Measurements from ENCODE around the gene SLC23A3.

Gene SLC23A3, protein sequence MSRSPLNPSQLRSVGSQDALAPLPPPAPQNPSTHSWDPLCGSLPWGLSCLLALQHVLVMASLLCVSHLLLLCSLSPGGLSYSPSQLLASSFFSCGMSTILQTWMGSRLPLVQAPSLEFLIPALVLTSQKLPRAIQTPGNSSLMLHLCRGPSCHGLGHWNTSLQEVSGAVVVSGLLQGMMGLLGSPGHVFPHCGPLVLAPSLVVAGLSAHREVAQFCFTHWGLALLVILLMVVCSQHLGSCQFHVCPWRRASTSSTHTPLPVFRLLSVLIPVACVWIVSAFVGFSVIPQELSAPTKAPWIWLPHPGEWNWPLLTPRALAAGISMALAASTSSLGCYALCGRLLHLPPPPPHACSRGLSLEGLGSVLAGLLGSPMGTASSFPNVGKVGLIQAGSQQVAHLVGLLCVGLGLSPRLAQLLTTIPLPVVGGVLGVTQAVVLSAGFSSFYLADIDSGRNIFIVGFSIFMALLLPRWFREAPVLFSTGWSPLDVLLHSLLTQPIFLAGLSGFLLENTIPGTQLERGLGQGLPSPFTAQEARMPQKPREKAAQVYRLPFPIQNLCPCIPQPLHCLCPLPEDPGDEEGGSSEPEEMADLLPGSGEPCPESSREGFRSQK

DNA sequence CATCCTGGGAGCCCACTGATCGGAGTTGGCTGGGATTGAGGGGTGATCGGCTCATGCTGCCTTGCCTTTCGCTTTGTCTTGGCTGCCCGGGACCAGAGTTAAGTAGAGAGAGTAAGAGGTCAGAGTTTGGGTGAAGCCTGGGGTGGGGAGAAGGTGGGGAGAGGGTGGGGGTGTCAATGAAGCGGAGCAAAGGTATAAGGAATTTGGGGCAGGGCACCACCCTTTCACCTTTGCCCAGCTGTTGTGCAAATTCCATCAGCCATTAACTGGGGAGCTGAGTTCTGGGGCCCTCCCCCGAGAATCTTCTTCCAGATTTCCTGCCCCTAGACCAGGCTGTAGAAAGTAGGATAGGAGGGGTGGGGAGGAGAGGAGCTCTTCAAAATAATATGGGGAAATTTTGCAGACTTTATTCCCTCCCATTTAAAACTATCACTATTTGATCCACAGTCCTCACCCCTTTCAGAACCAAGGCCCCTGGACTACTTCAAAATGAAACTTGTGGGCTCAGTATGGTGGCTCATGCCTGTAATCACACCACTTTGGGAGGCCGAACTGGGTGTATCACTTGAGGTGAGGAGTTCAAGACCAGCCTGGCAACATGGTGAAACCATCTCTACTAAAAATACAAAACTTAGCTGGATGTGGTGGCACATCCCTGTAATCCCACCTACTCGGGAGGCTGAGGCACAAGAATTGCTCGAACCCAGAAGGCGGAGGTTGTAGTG, at the start of gene SLC23A3:
Gene SLC23A3 (minus strand): TSS at position 100 of the 725 bp plus-strand sequence. CDS start 45 bp downstream, at position 55.
- no peak for DNase-seq (ENCODE audit: low read depth in 3 of 3, low spot score in 1 of 3)

DNA sequence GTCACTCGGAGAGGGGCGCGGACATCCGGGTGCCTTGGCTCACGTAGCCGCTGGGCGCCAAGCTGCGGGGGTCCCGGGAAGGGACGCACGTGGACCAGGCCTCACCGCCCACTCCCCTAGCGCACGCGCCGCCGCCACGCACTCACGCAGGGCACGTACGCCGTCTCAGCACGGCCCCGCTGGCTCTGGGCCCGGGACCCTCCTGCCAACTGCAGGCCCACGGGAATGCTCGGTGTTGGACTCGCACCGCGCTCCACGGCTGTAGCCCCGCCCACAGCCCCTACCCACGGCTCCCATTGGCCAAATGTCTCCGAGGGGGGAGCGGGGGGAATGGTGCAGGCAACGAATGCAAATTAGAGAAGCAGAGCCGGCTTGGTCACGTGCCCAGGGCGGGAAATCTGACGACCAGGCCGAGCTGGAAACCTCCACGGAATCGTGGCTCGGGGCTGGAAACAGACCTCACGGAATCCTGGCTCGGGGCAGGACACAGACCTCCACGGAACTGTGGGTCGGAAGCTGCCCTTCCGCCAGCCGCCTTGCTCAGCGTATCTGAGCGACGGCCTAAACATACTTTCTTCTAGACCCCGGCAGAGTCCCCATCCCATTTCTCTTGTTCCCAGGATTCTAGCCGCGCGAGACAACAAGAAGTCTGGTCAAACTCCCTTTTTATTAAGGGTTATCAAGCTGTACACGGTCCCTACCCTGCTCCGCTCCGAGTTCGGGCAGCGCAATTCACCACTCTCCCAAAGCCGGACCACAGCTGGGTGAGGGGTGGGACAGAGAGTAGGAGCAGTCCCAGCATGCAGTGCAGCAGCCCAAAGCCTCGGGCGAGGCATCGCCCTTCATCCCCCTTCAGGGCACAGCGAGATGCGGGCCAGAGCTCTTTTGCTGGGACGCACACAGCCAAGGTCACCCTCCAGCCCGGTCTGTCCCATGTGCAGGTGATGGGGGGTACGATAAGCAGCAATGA, 49.2 kb upstream of the SLC23A3 start, which contains the start of gene ABCB6:
Gene ABCB6 (minus strand): TSS at position 227 of the 970 bp plus-strand sequence. CDS start 285 bp downstream, outside the sequence.
- peak; percentile 57 to 81 (median 69) for DNase-seq (ENCODE audit: low read depth in 3 of 3, low spot score in 1 of 3)

DNA sequence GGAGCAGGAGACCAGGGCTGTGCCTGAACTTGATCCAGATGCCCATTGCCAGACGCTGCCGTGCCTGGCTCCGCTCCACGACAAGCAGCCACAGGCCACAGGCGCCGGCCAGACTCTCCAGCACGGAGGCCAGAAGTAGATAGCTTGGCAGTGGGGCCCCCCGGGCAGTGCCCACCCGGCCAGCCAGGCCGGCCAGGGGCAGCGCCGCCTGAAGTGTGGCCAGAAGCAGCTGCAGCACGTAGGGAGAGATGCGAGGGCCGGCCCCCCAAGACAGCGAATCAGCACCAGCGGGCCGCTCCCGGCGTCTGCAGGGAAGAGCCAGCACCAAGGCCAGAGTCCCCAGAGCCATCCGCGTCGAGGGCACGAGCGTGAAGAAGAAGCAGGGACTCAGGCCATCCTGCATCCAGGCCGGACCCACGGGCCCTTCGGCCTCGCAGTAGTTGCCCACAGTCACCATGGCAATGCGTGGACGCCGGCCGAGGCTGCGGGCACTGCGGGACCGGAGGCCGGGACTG, 48.4 kb upstream of the SLC23A3 start:
- DNase-seq (ENCODE audit: low read depth in 3 of 3, low spot score in 1 of 3), result no peak

DNA sequence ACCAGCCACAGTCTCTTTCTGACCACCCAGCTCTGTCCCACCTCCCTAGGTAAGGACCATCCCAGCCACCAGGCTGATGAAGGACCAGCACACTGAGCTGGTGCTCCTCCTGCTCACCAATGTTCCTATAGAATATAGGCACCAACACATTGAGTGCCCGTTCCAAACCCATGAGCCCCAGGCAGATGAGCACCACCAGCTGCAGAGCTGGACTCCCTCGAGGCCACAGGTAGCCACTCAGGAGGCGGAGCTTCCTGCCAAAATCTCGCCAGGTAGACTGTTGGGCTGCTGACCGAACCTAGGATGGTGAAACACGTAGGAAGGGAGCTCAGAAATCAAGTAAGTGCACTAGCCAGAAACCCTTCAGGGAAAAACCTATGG, 46.7 kb upstream of the SLC23A3 start:
- DNase-seq (ENCODE audit: low read depth in 3 of 3, low spot score in 1 of 3), result no peak

DNA sequence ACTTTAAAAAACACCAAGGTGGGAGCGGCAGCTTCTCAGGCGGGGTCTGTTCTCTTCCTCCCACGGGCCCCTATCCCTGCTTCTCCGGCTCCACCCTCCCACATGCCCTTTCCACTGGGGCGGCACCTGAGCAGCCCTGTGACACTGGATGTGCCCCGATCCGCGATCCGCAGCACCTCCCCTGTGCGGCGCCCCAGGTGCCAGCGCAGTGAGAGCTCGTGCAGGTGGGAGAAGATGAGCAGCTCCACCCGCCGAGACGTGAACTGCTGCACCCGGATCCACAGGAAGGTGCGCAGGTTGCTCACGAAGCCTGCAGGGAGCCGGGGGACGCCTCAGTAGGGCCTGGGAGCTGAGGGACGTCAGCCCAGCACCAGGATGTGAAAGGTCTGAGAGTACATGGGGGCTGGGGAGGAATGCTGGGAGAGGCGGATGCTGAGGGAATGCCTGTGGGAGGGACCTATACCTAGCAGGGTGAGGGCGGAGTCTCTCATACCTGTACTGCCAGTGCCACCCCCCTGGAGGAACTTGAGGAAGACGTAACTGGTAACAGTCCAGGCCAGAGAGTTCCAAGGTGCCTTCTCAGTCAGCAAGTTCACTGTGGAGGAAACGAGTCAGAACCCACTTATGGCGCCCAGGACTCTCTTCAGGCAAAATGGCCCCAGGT, 46.2 kb upstream of the SLC23A3 start:
- DNase-seq (ENCODE audit: low read depth in 3 of 3, low spot score in 1 of 3), result no peak

DNA sequence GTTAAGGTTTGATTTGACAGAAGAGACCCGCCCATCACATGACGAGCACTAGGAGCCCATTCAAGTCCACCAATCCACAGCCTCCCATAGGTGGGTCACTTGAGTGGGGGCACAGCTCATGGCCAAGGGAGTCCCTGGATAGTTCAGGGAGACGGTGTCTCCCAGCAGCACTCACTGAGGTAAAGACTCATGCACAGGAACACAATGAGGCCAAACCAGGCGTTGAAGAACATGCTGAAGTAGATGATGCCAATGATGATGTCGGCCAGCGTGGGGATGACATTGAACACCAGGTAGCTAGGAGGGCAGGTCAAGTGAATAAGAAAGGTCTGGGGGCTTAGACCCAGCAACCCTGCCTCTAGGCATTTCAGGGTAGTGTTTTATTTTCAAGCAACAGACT, 45.0 kb upstream of the SLC23A3 start:
- DNase-seq (ENCODE audit: low read depth in 3 of 3, low spot score in 1 of 3), result no peak

DNA sequence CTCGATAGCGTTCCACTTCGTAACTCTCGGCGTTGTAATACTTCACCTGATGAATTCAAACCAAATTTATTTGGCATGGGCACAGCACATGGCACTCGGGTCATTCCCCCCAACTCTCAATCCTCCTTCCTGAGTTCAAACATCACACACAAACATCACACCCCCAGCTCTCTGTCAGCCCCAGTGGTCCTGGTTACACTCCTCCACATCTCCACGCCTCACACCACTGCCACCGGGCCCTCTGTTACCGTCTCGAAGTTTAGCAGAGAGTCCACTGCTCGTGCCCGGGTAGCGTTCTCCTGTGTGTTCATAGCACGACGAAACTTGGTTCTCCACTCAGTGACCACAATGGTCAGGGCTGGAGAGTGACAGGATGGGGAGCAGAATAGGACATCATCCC, 44.3 kb upstream of the SLC23A3 start:
- DNase-seq (ENCODE audit: low read depth in 3 of 3, low spot score in 1 of 3), result no peak

DNA sequence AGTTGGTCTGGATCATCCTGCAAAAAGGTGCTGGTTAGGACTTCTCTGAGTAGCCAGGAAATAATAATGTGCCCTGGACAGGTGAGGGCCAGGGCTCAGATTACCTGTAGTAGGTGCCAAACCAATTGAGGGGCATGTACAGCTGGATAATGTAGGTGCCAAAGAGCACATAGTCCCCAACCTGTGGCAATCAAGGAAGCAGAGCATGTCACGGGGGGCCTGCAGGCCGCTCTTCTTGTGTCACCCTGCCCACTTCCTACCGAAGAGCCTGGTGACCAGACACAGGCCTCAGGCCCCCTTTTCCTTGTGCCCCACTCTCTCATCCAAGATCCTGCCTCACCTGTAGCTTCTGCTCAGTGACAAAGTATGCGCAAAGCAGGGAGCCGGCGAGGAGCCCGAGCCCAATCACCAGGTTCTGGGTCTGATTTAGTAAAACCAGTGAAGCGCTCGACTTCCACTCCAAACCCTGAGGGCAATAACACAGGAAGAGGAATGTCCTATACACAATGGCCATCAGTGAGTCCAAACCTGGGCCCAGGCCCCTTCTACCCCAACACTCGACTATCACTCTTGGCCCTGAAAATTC, 43.8 kb upstream of the SLC23A3 start:
- no peak for DNase-seq (ENCODE audit: low read depth in 3 of 3, low spot score in 1 of 3)

DNA sequence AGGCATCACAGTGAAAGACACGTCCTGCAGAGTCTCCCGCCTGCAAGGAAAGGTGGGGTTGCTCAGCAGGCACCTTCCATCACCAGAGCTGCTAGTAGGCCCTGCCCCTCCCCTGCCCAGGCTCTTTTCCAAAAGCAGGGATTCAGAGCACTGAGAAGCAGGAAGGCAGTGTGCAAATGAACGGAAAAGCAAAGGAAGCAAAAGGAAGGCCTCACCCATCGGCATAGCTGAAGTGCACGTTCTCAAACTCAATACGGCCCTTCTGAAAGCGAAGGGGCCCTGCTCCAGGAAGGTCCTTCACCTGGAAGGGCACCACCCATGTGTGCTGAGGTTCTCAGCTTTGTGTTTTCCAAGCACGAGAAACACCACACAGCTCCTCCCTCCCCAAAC, 43.2 kb upstream of the SLC23A3 start:
- DNase-seq (ENCODE audit: low read depth in 3 of 3, low spot score in 1 of 3), result no peak

DNA sequence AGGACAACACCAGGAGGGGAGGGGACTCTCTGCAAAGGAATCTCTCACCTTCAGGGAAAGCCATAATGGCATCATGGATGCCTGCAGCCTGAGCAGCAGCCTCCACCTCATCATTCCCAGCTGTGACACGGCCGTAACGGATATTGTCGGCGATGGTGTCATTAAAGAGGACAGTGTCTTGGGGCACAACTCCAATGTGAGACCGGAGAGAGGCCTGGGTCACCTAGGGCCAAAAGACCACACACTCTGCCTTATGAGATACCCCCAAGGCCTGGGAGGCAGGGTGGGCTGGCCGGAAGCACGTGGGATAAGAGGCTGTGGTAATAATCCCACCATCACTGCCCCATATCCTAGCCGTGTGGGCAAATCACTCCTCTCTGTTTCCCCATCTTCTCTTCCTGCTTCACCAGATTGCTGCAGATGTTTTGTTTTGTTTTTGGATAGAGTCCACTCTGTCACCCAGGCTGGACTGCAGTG, 41.1 kb upstream of the SLC23A3 start:
- no peak for DNase-seq (ENCODE audit: low read depth in 3 of 3, low spot score in 1 of 3)

DNA sequence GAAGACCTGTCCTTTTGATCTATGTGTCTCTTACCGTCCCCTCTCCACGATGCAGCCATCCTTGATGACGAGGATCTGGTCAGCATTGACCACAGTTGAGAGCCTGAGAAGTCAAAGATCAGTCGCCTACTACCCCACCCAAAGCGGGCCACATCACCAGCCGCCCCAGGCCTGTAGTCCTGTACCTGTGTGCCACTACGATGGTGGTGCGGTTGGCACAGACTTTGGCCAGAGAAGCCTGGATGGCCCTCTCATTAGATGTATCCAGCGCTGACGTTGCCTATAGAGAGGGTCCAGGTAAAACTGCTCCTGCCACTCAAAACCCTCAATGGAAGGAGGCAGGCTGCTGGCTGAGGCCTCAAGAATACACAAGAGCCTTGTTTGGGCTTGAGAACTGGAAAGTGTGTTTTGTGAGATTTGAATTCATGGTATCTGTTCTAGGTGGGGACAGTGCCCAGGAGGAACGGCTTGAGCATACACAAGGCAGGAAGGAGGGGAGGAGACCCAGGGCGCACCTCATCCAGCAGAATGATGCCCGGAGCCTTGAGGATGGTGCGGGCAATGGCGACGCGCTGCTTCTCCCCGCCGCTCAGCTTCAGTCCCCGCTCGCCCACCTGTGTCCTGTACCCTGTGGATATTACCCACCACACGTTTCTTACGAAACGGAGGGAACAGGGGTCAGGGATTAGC, 40.5 kb upstream of the SLC23A3 start:
- DNase-seq (ENCODE audit: low read depth in 3 of 3, low spot score in 1 of 3), result no peak

DNA sequence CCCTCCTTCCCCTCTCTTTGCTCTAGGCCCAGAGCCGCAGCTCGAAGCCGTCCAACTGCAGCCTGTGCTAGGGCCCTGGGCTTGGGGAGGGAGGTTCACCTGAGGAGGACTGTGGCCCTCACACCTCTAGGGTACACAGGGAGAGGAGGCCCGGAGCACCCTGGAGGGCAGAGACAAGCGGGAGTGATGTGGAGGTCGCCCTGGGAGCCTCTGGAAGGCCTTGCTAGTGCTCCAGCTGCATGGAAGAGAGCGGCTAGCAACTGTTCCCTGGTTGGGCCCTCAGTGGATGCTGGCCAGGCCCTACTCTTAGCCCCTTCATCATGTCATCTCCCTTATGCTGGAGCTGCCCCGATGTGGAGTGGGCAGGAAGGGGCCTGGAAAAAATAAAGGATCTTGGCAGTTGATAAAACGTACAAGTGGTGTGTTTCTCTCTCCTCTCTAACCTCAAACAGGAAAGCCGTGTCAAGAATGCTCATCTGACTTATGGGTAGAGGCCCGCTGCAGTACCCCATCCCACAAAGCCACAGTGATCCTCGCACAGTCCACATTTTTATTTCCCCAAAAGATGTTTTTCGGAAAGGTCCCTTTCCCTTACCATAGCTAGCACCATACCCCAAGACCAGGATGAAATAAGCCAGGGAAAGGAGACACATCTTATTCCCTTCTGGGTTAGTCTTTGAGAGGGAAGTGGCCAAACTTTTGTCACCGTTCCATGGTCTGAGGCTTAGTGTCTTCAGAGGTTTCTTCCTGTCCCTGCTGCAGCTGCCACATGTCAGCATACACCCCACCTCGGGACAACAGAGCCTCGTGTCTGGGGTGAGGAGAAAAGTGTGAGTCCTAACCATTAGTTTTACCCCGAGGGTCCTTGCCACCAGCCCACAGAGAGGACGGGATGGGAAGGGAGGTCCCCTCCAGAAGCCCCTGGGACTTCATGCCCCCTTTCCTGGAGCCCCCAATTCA, 39.7 kb upstream of the SLC23A3 start:
- no peak for DNase-seq (ENCODE audit: low read depth in 3 of 3, low spot score in 1 of 3)

DNA sequence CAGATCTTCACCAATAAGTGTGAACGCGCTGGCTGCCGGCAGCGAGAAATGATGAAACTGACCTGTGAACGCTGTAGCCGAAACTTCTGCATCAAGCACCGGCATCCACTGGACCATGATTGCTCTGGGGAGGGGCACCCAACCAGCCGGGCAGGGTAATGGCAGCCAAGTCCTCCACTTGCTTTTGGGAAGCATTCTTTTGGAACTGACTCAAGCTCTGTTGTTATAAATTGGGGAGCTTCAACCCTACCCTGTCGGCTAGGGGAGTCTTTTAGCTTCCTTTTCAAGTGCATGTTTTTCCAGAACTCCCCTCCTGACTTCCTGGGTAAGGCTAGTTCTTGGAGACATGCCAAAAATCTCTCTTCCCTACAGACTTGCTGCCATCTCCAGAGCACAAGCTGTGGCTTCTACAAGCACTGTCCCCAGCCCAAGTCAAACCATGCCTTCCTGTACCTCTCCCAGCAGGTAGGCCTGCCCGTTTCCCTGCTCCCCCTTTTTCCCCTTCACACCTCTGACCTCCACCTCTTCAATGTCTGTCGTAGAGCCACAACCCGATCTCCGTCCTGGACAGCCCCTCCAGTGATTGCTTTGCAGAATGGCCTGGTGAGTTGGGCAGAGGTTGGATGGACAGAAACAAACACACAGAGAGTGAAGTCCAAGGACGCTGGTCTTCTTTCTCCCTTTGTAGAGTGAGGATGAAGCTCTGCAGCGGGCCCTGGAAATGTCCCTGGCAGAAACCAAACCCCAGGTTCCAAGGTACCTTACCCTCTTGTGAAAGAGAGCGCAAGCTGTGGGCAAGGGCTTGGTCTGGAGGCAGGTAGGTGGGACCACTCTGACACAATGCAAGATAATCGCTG, 38.3 kb upstream of the SLC23A3 start:
- DNase-seq (ENCODE audit: low read depth in 3 of 3, low spot score in 1 of 3), result no peak

DNA sequence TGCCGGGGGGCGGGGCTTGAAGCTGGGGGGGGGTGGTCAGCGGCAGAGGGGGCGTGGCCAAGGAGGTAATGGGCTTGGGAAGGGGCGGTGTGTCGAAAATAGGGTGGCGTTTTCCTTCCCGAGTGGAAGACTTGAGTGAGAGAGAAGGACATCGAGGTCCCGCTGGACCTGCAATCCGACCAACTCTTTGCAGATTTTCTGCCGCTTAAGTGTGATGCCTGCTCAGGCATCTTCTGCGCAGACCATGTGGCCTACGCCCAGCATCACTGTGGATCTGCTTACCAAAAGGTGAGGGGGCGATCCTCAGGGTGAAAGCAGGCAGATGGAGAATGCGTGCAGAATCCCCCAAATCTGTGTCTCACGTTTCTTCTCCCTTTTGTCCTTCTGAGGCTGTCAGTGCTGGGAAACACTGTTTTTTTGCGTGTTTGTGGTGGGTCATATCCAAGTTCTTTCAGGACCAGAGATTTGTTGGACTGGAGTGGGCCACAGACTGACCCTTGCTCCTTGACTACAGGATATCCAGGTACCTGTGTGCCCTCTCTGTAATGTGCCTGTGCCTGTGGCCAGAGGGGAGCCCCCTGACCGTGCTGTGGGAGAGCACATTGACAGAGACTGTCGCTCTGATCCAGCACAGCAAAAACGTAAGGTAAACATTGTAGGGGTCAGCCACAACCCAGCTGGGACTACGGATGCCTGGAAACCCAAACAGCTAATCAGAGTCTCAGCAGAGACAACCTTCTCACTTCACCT, 37.5 kb upstream of the SLC23A3 start:
- no peak for DNase-seq (ENCODE audit: low read depth in 3 of 3, low spot score in 1 of 3)

DNA sequence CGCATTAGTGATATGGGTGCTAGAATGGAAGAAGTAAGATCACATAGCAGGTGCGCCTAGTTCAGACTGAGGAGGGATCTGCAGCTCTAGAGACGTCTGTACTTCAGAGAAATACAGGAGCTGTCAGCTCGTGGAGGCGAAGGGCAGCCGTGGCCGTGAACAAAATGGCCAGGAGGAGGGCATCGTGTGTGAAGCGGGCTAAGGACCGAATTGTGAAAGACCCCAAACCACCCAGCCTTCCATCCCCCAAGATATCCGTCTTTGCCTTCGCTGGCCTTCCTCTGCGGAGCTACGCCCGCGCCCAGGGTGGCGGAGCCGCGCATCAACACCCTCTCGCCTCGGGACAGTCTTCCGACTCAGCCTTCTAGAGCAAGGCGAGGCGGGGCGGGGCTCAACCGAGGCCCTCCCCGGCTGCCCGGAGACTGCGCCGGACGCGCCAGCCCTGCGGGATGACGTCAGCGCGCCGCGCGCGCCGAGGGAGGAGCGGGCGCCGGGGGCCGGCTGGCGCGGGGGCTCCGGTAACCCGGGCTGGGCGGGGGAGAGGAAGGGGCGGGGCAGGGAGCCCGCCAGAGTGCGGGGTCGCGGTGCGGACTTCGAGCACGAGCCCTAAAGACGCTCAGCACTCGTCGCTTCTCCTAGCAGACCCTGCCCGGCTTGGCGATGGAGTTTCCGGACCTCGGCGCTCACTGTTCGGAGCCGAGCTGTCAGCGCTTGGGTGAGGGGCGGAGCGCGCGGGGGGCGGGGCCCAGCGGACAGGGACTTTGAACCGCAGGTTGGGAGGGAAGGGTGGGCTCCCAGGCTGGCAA, 36.7 kb upstream of the SLC23A3 start, which contains the start of gene ZFAND2B:
Gene ZFAND2B (plus strand): TSS at position 455 of the 806 bp plus-strand sequence. CDS start 206 bp downstream, at position 661.
- DNase-seq (ENCODE audit: low read depth in 3 of 3, low spot score in 1 of 3), result peak; percentile 88 to 93 (median 92)

Measured in stimulated activated CD4-positive, alpha-beta T cell treated with anti-CD3 and anti-CD28 coated beads, TNF-alpha, amount 100 ng/mL, for 1 hour (primary cell).